Measurements from ENCODE around the gene CCKAR.

GRCh38 chr4:26484516-26484915 is 5.8 kb downstream of the CCKAR start:
- TF ChIP-seq POLR2AphosphoS5 (IDR thresholded peaks at IDR 0.05; ENCODE audit: low read depth, low read length), result no peak
- TF ChIP-seq SIN3A (IDR thresholded peaks at IDR 0.05; ENCODE audit: borderline replicate concordance, insufficient read depth, low read length), result no peak
- no peak for TF ChIP-seq TAF1 (IDR thresholded peaks at IDR 0.05; ENCODE audit: borderline replicate concordance, insufficient read depth, low read length)

Data from PFSK-1 (cell line).